ENCODE results near the gene POLR1G. TPM values are rescaled to one million over a fixed set of nuclear protein-coding genes. Genes with fewer than 3 reads are reported as not detected.
"Not testable (repeated sequence)": the region's sequence is repeated elsewhere in the genome, so short reads cannot be mapped to it uniquely, and the experiment has no call there.

Gene POLR1G
- polyA plus RNA-seq, 1 donor = 3.3 TPM

GRCh38 chr19:45419396-45419795 is 13.0 kb downstream of the POLR1G start:
- DNase-seq = no peak

- DNase-seq = no peak
Observed at GRCh38 chr19:45419895-45420294, 13.5 kb downstream of the POLR1G start.

- no peak for DNase-seq
Observed at GRCh38 chr19:45420356-45420755, 13.9 kb downstream of the POLR1G start.

- no peak for DNase-seq
Observed at GRCh38 chr19:45420871-45421270, 14.4 kb downstream of the POLR1G start.

GRCh38 chr19:45421947-45422498 is 15.6 kb downstream of the POLR1G start:
- DNase-seq = no peak

GRCh38 chr19:45423033-45423588 is 16.7 kb downstream of the POLR1G start:
- no peak for DNase-seq

GRCh38 chr19:45423589-45424190 is 17.2 kb downstream of the POLR1G start, which contains the start of gene ERCC1:
TSS of gene ERCC1 (minus strand) at chr19:45423917. CDS start at chr19:45423374, 543 bp downstream.
- peak; percentile 96 for DNase-seq

- no peak for DNase-seq
Observed at GRCh38 chr19:45424191-45425058, 18.0 kb downstream of the POLR1G start.

GRCh38 chr19:45428384-45429231 is 22.2 kb downstream of the POLR1G start:
- no peak for DNase-seq

- not testable (repeated sequence) for DNase-seq
Observed at GRCh38 chr19:45429896-45430295, 23.5 kb downstream of the POLR1G start.

GRCh38 chr19:45431008-45431407 is 24.6 kb downstream of the POLR1G start:
- not testable (repeated sequence) for DNase-seq

- not testable (repeated sequence) for DNase-seq
Observed at GRCh38 chr19:45432543-45432942, 26.1 kb downstream of the POLR1G start.

GRCh38 chr19:45437328-45437727 is 30.9 kb downstream of the POLR1G start:
- no peak for DNase-seq

- no peak for DNase-seq
Observed at GRCh38 chr19:45439190-45439568, 32.7 kb downstream of the POLR1G start.

GRCh38 chr19:45439569-45440258 is 33.3 kb downstream of the POLR1G start:
- DNase-seq = peak; percentile 77

- DNase-seq = no peak
Observed at GRCh38 chr19:45440259-45440638, 33.8 kb downstream of the POLR1G start.

- DNase-seq = no peak
Observed at GRCh38 chr19:45440873-45441654, 34.6 kb downstream of the POLR1G start.

GRCh38 chr19:45442408-45442777 is 35.9 kb downstream of the POLR1G start:
- no peak for DNase-seq

- DNase-seq = no peak
Observed at GRCh38 chr19:45442778-45443461, 36.5 kb downstream of the POLR1G start.
